22Rv1 (cell line): ENCODE results near the gene MAGEB1.

ENCODE experiments used
- CTCF ChIP-seq: fragments of 450-650 bp; IDR thresholded peaks from 2 replicates; pipeline ENCODE4 v1.5.1; 2017; ENCODE audit warnings: mild to moderate bottlenecking
- ZFX ChIP-seq: fragments of 450-650 bp; IDR thresholded peaks from 2 replicates; pipeline ENCODE4 v1.6.1; 2017; ENCODE audit warnings: antibody characterized with exemption, borderline replicate concordance

- TF ChIP-seq CTCF (no peak), ZFX (no peak)
These were observed 36.7 kb downstream of the MAGEB1 start for GRCh38 chrX:30283456-30284200.
